GM19240 (cell line): ENCODE results near the gene CYBA.

Experiments
- DNase-seq: peaks from one replicate; pipeline ENCODE4 v3.0.0; 2011; ENCODE audit warnings: low spot score; ENCODE audit not compliant: insufficient read length

CYBA gene

GRCh38 chr16:88650749-88651275 lies at the start of gene CYBA:
Gene CYBA (minus strand): TSS chr16:88651053. CDS start chr16:88651013, 40 bp downstream.
- DNase-seq = peak; percentile 98

GRCh38 chr16:88700322-88700635 lies 49.4 kb upstream of the CYBA start:
- DNase-seq = no peak

- no peak for DNase-seq
These were observed 48.3 kb upstream of the CYBA start for GRCh38 chr16:88699180-88699579.

- no peak for DNase-seq
These were observed 47.8 kb upstream of the CYBA start for GRCh38 chr16:88698646-88699045.

DNA sequence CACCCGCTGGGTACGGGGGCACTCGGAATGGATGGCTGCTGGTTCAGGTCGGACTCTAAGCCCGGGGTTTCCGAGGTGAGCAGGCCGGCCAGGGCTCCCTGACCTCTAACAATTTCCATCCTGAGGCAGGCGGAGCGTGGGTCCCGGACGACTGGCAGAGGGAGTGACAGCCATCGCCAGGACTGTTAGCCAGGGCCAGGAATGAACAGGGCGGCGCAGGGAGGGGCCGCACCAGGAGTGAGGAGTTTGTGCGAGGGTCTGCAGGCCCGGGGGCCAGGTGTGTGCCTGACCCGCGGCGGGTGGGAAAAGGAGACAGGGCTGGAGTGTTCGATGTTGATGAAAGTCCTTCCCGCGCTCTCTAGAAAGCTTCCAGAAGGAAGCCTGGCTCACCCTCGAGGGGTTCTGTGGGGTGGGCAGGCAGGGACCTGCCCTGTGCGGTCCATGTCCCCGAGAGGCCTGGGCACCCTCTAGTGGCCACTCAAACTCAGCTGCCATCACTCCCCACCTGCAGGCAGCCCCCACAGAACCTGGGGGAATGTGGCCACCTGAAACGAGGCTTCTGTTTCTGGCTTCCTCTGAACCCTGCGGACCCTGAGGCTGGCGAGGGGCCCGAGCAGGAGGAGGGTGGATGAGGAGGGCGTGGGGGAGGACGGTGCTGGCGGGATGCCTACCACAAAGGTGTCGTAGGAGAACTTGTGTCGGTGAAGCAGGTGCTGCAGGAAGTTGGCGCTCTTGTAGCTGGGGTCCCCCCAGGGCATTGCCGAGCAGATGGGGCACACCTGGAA lies 47.2 kb upstream of the CYBA start:
- no peak for DNase-seq

GRCh38 chr16:88697116-88697830 lies 46.4 kb upstream of the CYBA start:
- DNase-seq = no peak

DNA sequence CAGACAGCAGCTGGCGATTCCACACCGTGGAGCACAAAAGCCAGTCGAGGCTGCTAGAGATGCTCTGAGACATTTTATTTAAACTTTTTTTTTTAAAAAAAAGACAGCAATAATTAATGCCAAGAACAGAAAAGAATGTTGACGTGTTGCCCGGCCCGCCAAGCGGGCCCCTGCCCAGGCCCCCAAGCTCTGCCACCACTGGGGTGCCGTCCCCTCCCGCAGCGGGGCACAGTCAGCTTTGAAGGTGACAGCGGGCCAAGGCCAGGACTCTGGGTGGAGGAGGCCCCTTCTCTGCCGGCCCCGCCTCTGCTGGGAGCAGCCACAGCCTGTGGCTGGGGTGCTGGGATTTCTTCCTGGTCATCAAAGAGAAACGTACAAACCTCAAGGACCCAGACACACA lies 45.6 kb upstream of the CYBA start:
- DNase-seq = no peak

DNA sequence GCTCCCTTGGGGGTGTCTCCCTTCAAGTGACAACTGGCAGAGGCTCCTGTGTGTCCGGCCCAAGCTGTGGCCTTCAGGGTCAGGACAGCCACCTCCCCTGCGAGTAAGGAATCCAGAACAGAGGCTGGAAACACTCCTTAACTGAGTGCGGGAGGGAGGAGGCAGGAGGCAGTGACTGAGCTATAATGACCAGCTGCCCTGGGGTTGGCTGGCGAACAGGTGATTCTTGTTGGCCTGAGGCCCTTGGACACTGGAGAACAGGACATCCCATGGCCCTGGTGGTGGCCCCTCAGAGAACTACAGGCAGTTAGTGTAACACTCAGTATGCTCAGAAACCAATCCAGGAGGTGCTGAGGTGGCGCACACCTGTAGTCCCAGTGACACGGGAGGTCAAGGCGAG lies 44.9 kb upstream of the CYBA start:
- DNase-seq = no peak

- DNase-seq = no peak
These were observed 44.4 kb upstream of the CYBA start for GRCh38 chr16:88695218-88695617.

- no peak for DNase-seq
These were observed 43.6 kb upstream of the CYBA start for GRCh38 chr16:88694221-88695087.

DNA sequence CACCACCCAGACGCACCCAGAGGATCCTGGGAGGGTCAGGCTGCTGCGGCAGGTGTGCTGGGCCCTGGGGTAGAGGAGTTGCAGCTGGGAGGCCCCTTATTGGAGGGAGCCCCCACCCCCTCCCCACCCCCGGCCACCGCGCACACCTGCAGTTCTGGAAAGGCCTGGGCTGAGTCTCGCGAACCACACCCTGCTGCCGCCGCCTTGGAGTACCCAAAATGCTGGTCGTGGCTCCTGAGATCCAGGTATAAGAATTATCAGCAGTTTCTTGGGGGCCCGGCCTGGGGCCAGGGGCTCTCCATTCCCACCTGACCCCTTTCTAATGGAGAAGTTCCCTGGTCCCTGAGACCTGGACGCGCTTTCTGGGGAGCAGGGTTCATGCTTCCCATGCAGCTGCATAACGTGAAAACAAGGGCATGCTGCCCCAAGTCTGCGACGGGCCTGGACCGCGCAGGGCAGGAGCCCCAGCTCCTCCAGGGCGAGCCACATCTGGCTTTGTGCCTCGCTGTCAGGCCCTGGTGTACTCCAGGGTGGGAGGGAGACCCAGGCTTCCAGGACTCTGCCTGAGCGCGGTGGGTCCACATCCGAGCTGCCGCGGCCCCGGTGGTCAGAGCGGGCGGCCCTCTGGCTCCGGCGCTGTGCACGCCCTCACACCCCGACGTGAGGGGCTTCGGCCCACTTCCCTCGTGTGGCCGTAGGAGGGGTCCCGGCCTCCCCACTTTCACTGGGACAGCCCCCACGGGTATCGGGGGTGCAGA lies 42.7 kb upstream of the CYBA start:
- no peak for DNase-seq

- DNase-seq = no peak
These were observed 42.0 kb upstream of the CYBA start for GRCh38 chr16:88692861-88693260.

GRCh38 chr16:88691924-88692560 lies 41.2 kb upstream of the CYBA start:
- no peak for DNase-seq

GRCh38 chr16:88691129-88691813 lies 40.4 kb upstream of the CYBA start:
- no peak for DNase-seq

GRCh38 chr16:88690341-88691128 lies 39.7 kb upstream of the CYBA start:
- no peak for DNase-seq

DNA sequence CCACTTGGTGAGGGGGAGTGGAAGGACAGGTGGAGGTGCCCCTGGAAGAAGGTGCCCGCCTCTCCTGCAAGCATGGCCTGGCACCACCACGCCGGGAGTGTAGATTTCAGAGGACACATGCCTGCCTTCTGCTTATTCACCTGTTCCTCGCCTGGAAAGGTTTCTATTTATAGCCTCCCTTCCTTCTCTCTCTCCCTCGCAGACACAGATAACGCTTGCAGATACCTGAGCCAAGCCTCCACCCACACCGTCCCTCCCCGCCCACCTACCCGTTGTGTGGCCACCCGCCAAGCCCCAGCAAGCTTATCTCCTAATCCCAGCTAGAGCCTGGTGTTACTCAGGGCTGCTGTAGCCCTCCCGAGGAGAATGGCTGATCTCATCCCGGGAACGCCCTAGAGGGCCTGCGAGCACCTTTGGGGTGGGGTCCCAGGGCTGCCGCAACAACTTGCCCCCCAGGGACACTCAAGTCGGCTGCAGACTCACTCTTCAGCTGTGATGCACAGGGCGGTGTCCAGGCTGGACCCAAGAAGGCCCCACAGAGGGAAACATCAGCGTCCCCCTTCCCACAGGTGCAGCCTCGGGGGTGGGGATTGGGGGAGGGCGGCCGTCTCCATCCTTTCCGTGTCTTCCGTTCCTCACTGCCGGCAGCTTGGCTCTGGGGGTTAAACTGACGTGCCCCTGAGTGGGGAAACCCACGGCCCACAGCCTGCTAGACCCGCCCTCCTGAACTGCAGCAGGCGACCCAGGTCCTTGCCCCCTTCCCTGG lies 37.3 kb upstream of the CYBA start:
- no peak for DNase-seq

GRCh38 chr16:88687676-88688012 lies 36.8 kb upstream of the CYBA start:
- DNase-seq = no peak

DNA sequence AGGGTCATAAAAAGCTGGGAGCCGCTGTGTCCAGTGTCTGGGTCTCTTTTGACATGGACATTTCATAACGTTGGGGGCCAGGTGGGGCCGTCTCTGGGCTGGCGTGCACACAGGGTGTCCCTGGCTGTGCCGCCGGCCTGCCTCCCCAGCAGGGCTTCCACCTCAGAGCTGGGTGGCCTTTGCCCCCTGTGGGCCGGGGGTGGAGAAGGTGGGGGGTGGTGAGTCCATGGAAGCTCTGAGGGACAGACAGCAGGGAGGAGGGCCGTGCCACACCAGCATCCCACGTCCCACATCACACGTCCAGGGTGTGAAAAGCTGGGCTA lies 36.4 kb upstream of the CYBA start:
- DNase-seq = no peak
